GM21447 (cell line): ENCODE results near the gene GALNT9.

Experiments
- ATAC-seq: cut with Tn5 transposase; IDR thresholded peaks from one replicate; pipeline ENCODE4 v1.9.1; 2021; ENCODE audit not compliant: unreplicated experiment

Gene GALNT9

GRCh38 chr12:132282031-132282949 lies 47.1 kb downstream of the GALNT9 start:
- no peak for ATAC-seq

GRCh38 chr12:132281038-132281437 lies 48.4 kb downstream of the GALNT9 start:
- no peak for ATAC-seq

- no peak for ATAC-seq
These were observed 49.0 kb downstream of the GALNT9 start for GRCh38 chr12:132280406-132280805.

- ATAC-seq, result no peak
These were observed 49.5 kb downstream of the GALNT9 start for GRCh38 chr12:132279930-132280329.

- ATAC-seq, result no peak
These were observed 50.1 kb downstream of the GALNT9 start for GRCh38 chr12:132279184-132279889.

GRCh38 chr12:132278401-132279183 lies 50.8 kb downstream of the GALNT9 start:
- no peak for ATAC-seq

GRCh38 chr12:132277949-132278348 lies 51.4 kb downstream of the GALNT9 start:
- no peak for ATAC-seq

- ATAC-seq, result no peak
These were observed 51.9 kb downstream of the GALNT9 start for GRCh38 chr12:132277374-132277941.

- ATAC-seq, result no peak
These were observed 52.5 kb downstream of the GALNT9 start for GRCh38 chr12:132276827-132277373.

GRCh38 chr12:132276066-132276826 lies 53.1 kb downstream of the GALNT9 start:
- no peak for ATAC-seq

GRCh38 chr12:132275631-132276030 lies 53.8 kb downstream of the GALNT9 start:
- no peak for ATAC-seq

- ATAC-seq, result no peak
These were observed 54.3 kb downstream of the GALNT9 start for GRCh38 chr12:132275110-132275531.

- ATAC-seq, result no peak
These were observed 55.4 kb downstream of the GALNT9 start for GRCh38 chr12:132273992-132274334.

- no peak for ATAC-seq
These were observed 56.7 kb downstream of the GALNT9 start for GRCh38 chr12:132272711-132273110.

- ATAC-seq, result no peak
These were observed 57.7 kb downstream of the GALNT9 start for GRCh38 chr12:132271755-132272092.

- no peak for ATAC-seq
These were observed 58.2 kb downstream of the GALNT9 start for GRCh38 chr12:132270969-132271754.

GRCh38 chr12:132270516-132270915 lies 58.9 kb downstream of the GALNT9 start:
- no peak for ATAC-seq

GRCh38 chr12:132269271-132269968 lies 60.0 kb downstream of the GALNT9 start:
- no peak for ATAC-seq

GRCh38 chr12:132268674-132269073 lies 60.7 kb downstream of the GALNT9 start:
- no peak for ATAC-seq
